ENCODE results near the gene NKD1. TPM values are rescaled to one million over a fixed set of nuclear protein-coding genes. Genes with fewer than 3 reads are reported as not detected.

Gene NKD1
- polyA plus RNA-seq, 3 donors, result 0.01 TPM; not detected in 2

GRCh38 chr16:50565428-50565827 is 17.2 kb downstream of the NKD1 start:
- H3K4me3 Mint-ChIP-seq, result no peak overlapping the region

GRCh38 chr16:50566014-50566962 is 18.1 kb downstream of the NKD1 start:
- Histone ChIP-seq H3K27ac (ENCODE audit: low read depth in 1 of 2, low read length in 2 of 2) (no peak overlapping the region), H3K4me2 (replicated peaks; ENCODE audit: extremely low read depth, low read length, poor library complexity, severe bottlenecking) (no peak overlapping the region), H3K79me2 (ENCODE audit: insufficient read depth, low read length) (no peaks in the 10 kb centered on the region), H3K9ac (ENCODE audit: insufficient read depth, low read length, poor library complexity, severe bottlenecking) (no peak overlapping the region), H4K20me1 (ENCODE audit: insufficient read depth, low read length) (no peaks in the 10 kb centered on the region), H3K4me1 (ENCODE audit: control insufficient read depth in 1 of 2, insufficient read depth in 2 of 2, low read length in 2 of 2) (no peaks in the 10 kb centered on the region), H3K27me3 (ENCODE audit: control insufficient read depth in 2 of 2, insufficient read depth in 2 of 2, low read length in 2 of 2) (no peaks in the 10 kb centered on the region), H3K36me3 (replicated peaks in 1 of 2; ENCODE audit: control insufficient read depth in 1 of 2, insufficient read depth in 2 of 2, low read length in 2 of 2) (no peaks in the 10 kb centered on the region), H3K4me3 (replicated peaks in 1 of 3; ENCODE audit: low read depth in 2 of 3, low read length in 3 of 3) (no peak overlapping the region), H2AFZ (ENCODE audit: insufficient read depth, low read depth, low read length, poor library complexity, severe bottlenecking) (no peak overlapping the region), H3K9me3 (replicated peaks in 1 of 2; ENCODE audit: control insufficient read depth in 1 of 2, insufficient read depth in 1 of 2, low read length in 2 of 2) (peaks cover 0 to 6% of the 10 kb centered on the region in 2 donors)
- H3K4me3 Mint-ChIP-seq, result no peak overlapping the region
- DNase-seq, result no peak
- peaks cover 2 to 7% (median 3%) of the 10 kb centered on the region in 3 donors for H3K27me3 Mint-ChIP-seq (ENCODE audit: low read depth in 3 of 3)
- TF ChIP-seq CTCF (IDR thresholded peaks at IDR 0.05), result no peak
- intact Hi-C loops (cut with micrococcal nuclease), result no loop called here
- WGBS (ENCODE audit: insufficient coverage), result 93% methylated on average over 2 of the region's 7 CpGs
- H3K36me3 Mint-ChIP-seq, result no peaks in the 10 kb centered on the region
- peak overlapping the region in 1 of 7 donors; percentile 26 for H3K27ac Mint-ChIP-seq
- no peaks in the 10 kb centered on the region for H3K4me1 Mint-ChIP-seq
- H3K9me3 Mint-ChIP-seq, result peaks cover 3 to 7% (median 5%) of the 10 kb centered on the region in 7 donors

More at GRCh38 chr16:50565428-50565827, 17.2 kb downstream of the NKD1 start:
- H2AFZ ChIP-seq (ENCODE audit: insufficient read depth, low read depth, low read length, poor library complexity, severe bottlenecking), result no peak overlapping the region
- Mint-ChIP-seq H3K27ac (no peak overlapping the region), H3K4me1 (no peaks in the 10 kb centered on the region), H3K36me3 (no peaks in the 10 kb centered on the region), H3K27me3 (ENCODE audit: low read depth in 3 of 3) (peaks cover 1 to 7% (median 3%) of the 10 kb centered on the region in 3 donors), H3K9me3 (peaks cover 4 to 6% (median 5%) of the 10 kb centered on the region in 7 donors)
- DNase-seq, result no peak
- intact Hi-C loops (cut with micrococcal nuclease), result no loop called here
- H3K4me2 ChIP-seq (replicated peaks; ENCODE audit: extremely low read depth, low read length, poor library complexity, severe bottlenecking), result no peak overlapping the region
- peaks cover 0 to 6% of the 10 kb centered on the region in 2 donors for H3K9me3 ChIP-seq (replicated peaks in 1 of 2; ENCODE audit: control insufficient read depth in 1 of 2, insufficient read depth in 1 of 2, low read length in 2 of 2)
- H3K36me3 ChIP-seq (replicated peaks in 1 of 2; ENCODE audit: control insufficient read depth in 1 of 2, insufficient read depth in 2 of 2, low read length in 2 of 2), result no peaks in the 10 kb centered on the region
- no peaks in the 10 kb centered on the region for H3K79me2 ChIP-seq (ENCODE audit: insufficient read depth, low read length)
- H3K9ac ChIP-seq (ENCODE audit: insufficient read depth, low read length, poor library complexity, severe bottlenecking), result no peak overlapping the region
- 100% methylated on average over 2 of the region's 5 CpGs for WGBS (ENCODE audit: insufficient coverage)
- no peak for TF ChIP-seq CTCF (IDR thresholded peaks at IDR 0.05)
- no peaks in the 10 kb centered on the region for H3K4me1 ChIP-seq (ENCODE audit: control insufficient read depth in 1 of 2, insufficient read depth in 2 of 2, low read length in 2 of 2)
- H3K27ac ChIP-seq (ENCODE audit: low read depth in 1 of 2, low read length in 2 of 2), result no peak overlapping the region
- no peak overlapping the region for H3K4me3 ChIP-seq (replicated peaks in 1 of 3; ENCODE audit: low read depth in 2 of 3, low read length in 3 of 3)
- no peaks in the 10 kb centered on the region for H4K20me1 ChIP-seq (ENCODE audit: insufficient read depth, low read length)
- H3K27me3 ChIP-seq (ENCODE audit: control insufficient read depth in 2 of 2, insufficient read depth in 2 of 2, low read length in 2 of 2), result no peaks in the 10 kb centered on the region
